ENCODE results near the gene LUZP1. TPM values are rescaled to one million over a fixed set of nuclear protein-coding genes. Genes with fewer than 3 reads are reported as not detected.

The LUZP1 gene
- total RNA-seq, 2 donors from 2014 or later, result 43.5 to 49.4 TPM

GRCh38 chr1:23097316-23097715, 71.3 kb downstream of the LUZP1 start:
- no peaks in the 10 kb centered on the region for H3K27me3 Mint-ChIP-seq (ENCODE audit: insufficient read depth)
- Histone ChIP-seq H3K27me3 (ENCODE audit: control insufficient read depth, insufficient read depth, low read length, poor library complexity, severe bottlenecking) (no peaks in the 10 kb centered on the region), H3K36me3 (ENCODE audit: control insufficient read depth, insufficient read depth, low read length) (peaks cover 47% of the 10 kb centered on the region), H3K9me3 (ENCODE audit: control insufficient read depth, low read length) (peaks cover 7% of the 10 kb centered on the region), H3K27ac (ENCODE audit: low read depth, low read length) (no peak overlapping the region), H3K4me1 (ENCODE audit: control insufficient read depth, insufficient read depth, low read length) (peaks cover 11% of the 10 kb centered on the region), H3K4me3 (ENCODE audit: low read length) (no peak overlapping the region), H3K9ac (ENCODE audit: extremely low read depth, low read length, poor library complexity, severe bottlenecking) (no peak overlapping the region)
- no peak overlapping the region for H3K27ac Mint-ChIP-seq
- DNase-seq, result no peak
- no peak overlapping the region for H3K4me3 Mint-ChIP-seq
- peaks cover 14% of the 10 kb centered on the region for H3K4me1 Mint-ChIP-seq
- TF ChIP-seq, protein P1, sequence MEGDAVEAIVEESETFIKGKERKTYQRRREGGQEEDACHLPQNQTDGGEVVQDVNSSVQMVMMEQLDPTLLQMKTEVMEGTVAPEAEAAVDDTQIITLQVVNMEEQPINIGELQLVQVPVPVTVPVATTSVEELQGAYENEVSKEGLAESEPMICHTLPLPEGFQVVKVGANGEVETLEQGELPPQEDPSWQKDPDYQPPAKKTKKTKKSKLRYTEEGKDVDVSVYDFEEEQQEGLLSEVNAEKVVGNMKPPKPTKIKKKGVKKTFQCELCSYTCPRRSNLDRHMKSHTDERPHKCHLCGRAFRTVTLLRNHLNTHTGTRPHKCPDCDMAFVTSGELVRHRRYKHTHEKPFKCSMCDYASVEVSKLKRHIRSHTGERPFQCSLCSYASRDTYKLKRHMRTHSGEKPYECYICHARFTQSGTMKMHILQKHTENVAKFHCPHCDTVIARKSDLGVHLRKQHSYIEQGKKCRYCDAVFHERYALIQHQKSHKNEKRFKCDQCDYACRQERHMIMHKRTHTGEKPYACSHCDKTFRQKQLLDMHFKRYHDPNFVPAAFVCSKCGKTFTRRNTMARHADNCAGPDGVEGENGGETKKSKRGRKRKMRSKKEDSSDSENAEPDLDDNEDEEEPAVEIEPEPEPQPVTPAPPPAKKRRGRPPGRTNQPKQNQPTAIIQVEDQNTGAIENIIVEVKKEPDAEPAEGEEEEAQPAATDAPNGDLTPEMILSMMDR (conservative IDR thresholded peaks at IDR 0.05), result no peak
- 92 to 99% methylated on average over 5 to 6 of the region's 6 CpGs for WGBS, 2 experiments (ENCODE audit: insufficient coverage in 1 of 2, insufficient read length in 1 of 2)
- peaks cover 25% of the 10 kb centered on the region for H3K36me3 Mint-ChIP-seq (ENCODE audit: low read depth)
- H3K9me3 Mint-ChIP-seq, result no peaks in the 10 kb centered on the region

DNA sequence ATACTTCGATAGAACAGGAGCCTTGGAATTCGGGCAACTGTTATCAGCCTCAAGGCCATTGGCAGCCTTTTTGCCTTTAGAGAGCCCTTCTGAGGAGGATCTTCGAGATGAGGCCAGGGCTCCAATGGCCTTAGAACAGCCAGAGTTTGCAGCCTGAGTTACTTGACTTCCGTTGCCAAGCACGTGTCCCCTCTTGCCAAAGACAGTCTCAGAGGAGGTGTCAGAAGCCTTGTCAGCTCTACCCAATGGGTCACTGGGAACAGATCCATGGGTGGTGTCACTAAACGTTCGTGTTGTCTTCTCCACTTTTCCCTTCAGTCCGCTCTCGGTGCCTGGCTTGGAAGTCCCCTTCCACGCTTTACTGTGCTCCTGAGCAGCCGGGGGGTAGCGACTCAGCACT, 76.2 kb downstream of the LUZP1 start:
- Histone ChIP-seq H3K36me3 (ENCODE audit: control insufficient read depth, insufficient read depth, low read length) (peaks cover 80% of the 10 kb centered on the region), H3K27ac (ENCODE audit: low read depth, low read length) (no peak overlapping the region), H3K9me3 (ENCODE audit: control insufficient read depth, low read length) (peaks cover 7% of the 10 kb centered on the region), H3K4me1 (ENCODE audit: control insufficient read depth, insufficient read depth, low read length) (no peaks in the 10 kb centered on the region), H3K4me3 (ENCODE audit: low read length) (no peak overlapping the region), H3K9ac (ENCODE audit: extremely low read depth, low read length, poor library complexity, severe bottlenecking) (no peak overlapping the region), H3K27me3 (ENCODE audit: control insufficient read depth, insufficient read depth, low read length, poor library complexity, severe bottlenecking) (no peaks in the 10 kb centered on the region)
- no peaks in the 10 kb centered on the region for H3K4me1 Mint-ChIP-seq
- no peaks in the 10 kb centered on the region for H3K27me3 Mint-ChIP-seq (ENCODE audit: insufficient read depth)
- TF ChIP-seq, protein P1 (conservative IDR thresholded peaks at IDR 0.05), result no peak
- no peaks in the 10 kb centered on the region for H3K9me3 Mint-ChIP-seq
- H3K4me3 Mint-ChIP-seq, result no peak overlapping the region
- DNase-seq, result no peak
- 87 to 90% methylated on average over 12 of the region's 12 CpGs for WGBS, 2 experiments (ENCODE audit: insufficient coverage in 1 of 2, insufficient read length in 1 of 2)
- H3K27ac Mint-ChIP-seq, result peak overlapping the region; percentile 3
- H3K36me3 Mint-ChIP-seq (ENCODE audit: low read depth), result peaks cover 71% of the 10 kb centered on the region

DNA sequence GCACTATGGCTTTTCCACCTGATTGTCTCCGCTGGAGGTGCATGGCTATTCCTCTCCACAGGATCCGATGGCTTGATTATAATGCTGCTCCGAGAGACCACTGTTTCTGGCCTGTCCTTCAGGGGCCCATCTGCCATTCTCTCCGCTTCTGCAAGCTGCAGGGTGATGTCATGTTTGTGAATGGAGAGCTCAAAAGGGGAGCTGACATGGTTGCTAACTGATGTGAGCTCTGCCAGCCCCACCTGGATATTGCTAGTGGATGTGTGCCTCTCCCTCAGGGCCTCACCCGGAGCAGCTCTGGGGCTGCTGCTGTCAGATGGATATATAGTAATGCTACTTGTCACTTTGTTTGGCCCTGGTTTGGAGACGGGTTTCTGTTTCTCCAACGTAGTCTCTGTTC, 77.1 kb downstream of the LUZP1 start:
- Mint-ChIP-seq H3K9me3 (no peaks in the 10 kb centered on the region), H3K27me3 (ENCODE audit: insufficient read depth) (no peaks in the 10 kb centered on the region), H3K36me3 (ENCODE audit: low read depth) (peaks cover 78% of the 10 kb centered on the region)

More for the DNA sequence above, 77.1 kb downstream of the LUZP1 start:
- H3K27ac Mint-ChIP-seq, result no peak overlapping the region
- Histone ChIP-seq H3K36me3 (ENCODE audit: control insufficient read depth, insufficient read depth, low read length) (peaks cover 80% of the 10 kb centered on the region), H3K4me1 (ENCODE audit: control insufficient read depth, insufficient read depth, low read length) (no peaks in the 10 kb centered on the region), H3K27ac (ENCODE audit: low read depth, low read length) (no peak overlapping the region), H3K27me3 (ENCODE audit: control insufficient read depth, insufficient read depth, low read length, poor library complexity, severe bottlenecking) (no peaks in the 10 kb centered on the region), H3K4me3 (ENCODE audit: low read length) (no peak overlapping the region), H3K9ac (ENCODE audit: extremely low read depth, low read length, poor library complexity, severe bottlenecking) (no peak overlapping the region), H3K9me3 (ENCODE audit: control insufficient read depth, low read length) (peaks cover 7% of the 10 kb centered on the region)
- no peaks in the 10 kb centered on the region for H3K4me1 Mint-ChIP-seq
- TF ChIP-seq, protein P1 (conservative IDR thresholded peaks at IDR 0.05), result no peak
- DNase-seq, result no peak
- no peak overlapping the region for H3K4me3 Mint-ChIP-seq
- 92 to 95% methylated on average over 6 to 7 of the region's 7 CpGs for WGBS, 2 experiments (ENCODE audit: insufficient coverage in 1 of 2, insufficient read length in 1 of 2)
